IPS DF 6.9 (cell line): ENCODE measurements around the gene BTBD17.

Source experiments
- DNase-seq: peaks from one replicate; pipeline ENCODE4 v3.0.0-alpha.2; 2013; ENCODE audit warnings: low read depth, low spot score
- H3K27ac ChIP-seq: one replicate; pipeline ENCODE4 v1.5.1; 2013; ENCODE audit warnings: low read length, control low read depth
- H3K27me3 ChIP-seq: 2 replicates; pipeline ENCODE4 v1.6.1; 2013; ENCODE audit warnings: mild to moderate bottlenecking, low read length; ENCODE audit not compliant: control insufficient read depth, insufficient read depth
- H3K36me3 ChIP-seq: 2 replicates; pipeline ENCODE4 v1.6.1; 2013; ENCODE audit warnings: low read length; ENCODE audit not compliant: control insufficient read depth, insufficient read depth
- H3K4me1 ChIP-seq: 2 replicates; pipeline ENCODE4 v1.6.1; 2013; ENCODE audit warnings: low read length; ENCODE audit not compliant: control insufficient read depth, insufficient read depth
- H3K4me3 ChIP-seq: 2 replicates; pipeline ENCODE4 v1.5.1; 2013; ENCODE audit warnings: mild to moderate bottlenecking, low read length
- H3K9me3 ChIP-seq: 2 replicates; pipeline ENCODE4 v1.6.1; 2013; ENCODE audit warnings: low read length, inconsistent platforms; ENCODE audit not compliant: control insufficient read depth, insufficient read depth
- WGBS: extraction: QIAGEN DNeasy Blood & Tissue Kit; methylation state at CpG from one replicate; pipeline ENCODE4 v1.1.7; 2013; ENCODE audit warnings: mixed read lengths, missing lambda C conversion rate; ENCODE audit not compliant: insufficient read length, insufficient coverage; 5-methylcytosine and 5-hydroxymethylcytosine counted together

BTBD17 gene

DNA sequence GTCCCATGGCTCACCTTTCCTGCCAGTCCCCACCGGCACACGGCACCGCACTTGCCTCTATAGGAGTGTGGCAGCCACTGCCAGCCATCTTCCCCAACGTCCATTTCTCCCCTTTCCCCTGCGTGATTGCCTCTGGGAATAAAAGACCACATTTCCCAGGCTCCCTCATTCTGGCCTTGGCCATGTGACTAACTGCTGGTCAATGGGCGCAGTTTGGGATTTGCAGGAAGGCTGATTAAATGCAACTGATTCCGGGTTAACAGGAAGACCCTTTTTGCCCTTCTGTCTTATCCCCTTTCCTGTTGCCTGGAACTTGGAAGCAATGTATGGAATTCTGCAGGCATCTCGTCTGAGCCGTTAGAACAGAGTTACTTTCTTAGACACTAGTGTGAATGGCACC lies 3.0 kb downstream of the BTBD17 start:
- no peak for DNase-seq
- Histone ChIP-seq H3K4me3 (no peak overlapping the region), H3K36me3 (no peaks in the 10 kb centered on the region), H3K9me3 (no peaks in the 10 kb centered on the region), H3K4me1 (peaks cover 12% of the 10 kb centered on the region), H3K27me3 (peaks cover 35% of the 10 kb centered on the region; the same call in 1 of the 2 replicates), H3K27ac (no peak overlapping the region)
- no CpG with 5 or more reads among the region's 9 CpGs for WGBS

DNA sequence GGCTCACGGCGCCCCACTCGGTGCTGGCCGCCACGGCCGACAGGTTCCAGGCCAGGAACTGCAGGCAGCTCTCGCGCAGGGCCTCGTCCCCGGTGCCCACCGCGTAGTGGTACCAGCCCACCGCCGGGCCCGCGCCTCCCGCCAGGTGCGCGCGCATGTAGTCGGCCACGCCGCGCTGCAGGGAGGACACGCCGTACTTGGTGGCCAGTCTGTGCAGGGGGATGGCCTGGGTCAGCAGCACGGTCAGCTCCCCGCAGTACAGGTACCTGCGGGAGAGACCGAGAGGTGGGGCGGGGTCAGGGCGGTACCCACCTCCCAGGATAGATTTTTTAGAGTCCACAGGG lies 4.2 kb downstream of the BTBD17 start:
- peaks cover 43% of the 10 kb centered on the region for H3K27me3 ChIP-seq
- H3K27ac ChIP-seq: no peak overlapping the region
- peak overlapping the region; percentile 33; the same call in 1 of the 2 replicates for H3K4me3 ChIP-seq
- no CpG with 5 or more reads among the region's 32 CpGs for WGBS
- no peaks in the 10 kb centered on the region for H3K9me3 ChIP-seq
- H3K4me1 ChIP-seq: peaks cover 8% of the 10 kb centered on the region
- no peak for DNase-seq
- H3K36me3 ChIP-seq: no peaks in the 10 kb centered on the region

DNA sequence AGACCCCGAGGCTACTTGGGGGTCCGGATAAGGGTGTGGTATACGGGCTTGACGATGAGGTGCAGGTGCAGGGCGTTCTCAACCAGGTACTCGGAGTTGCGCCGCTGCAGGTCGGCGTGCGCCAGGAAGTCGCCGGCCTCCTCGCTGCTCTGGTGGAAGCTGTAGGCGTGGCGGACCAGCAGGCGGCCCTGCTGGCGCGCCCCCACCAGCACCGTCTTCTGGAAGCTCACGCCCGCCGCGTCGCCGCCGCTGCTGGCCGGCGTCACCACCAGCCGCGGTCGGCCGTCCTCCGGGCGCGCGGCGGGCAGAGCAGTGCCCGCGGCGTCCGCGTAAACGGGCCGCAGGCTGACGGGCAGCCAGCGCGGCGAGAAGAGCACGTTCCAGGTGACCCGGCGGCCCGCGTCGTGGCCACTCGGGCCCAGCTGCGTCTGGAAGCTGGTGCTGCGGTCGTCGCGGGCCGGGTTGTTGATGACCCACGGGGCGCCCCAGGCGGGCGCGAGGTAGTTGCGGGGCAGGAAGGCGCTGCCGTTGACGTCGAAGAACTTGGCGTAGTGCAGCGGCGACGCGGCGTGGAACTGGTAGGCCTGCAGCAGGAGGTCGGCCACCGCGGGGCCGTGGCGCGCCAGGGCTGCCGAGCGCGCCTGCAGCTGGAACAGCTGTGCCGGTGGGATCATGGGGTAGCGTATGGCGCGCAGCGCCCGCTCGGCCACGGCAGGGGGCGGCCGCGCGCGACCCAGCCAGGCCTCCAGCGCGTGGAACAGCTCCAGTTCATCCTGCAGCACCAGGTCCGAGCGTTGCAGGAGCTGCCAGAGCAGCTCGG lies 4.8 kb downstream of the BTBD17 start:
- no peak overlapping the region for H3K27ac ChIP-seq
- no peak for DNase-seq
- peaks cover 7% of the 10 kb centered on the region for H3K4me1 ChIP-seq
- H3K4me3 ChIP-seq: peak overlapping the region; percentile 33; the same call in 1 of the 2 replicates
- no CpG with 5 or more reads among the region's 105 CpGs for WGBS
- H3K27me3 ChIP-seq: peaks cover 49% of the 10 kb centered on the region
- H3K36me3 ChIP-seq: no peaks in the 10 kb centered on the region
- no peaks in the 10 kb centered on the region for H3K9me3 ChIP-seq

DNA sequence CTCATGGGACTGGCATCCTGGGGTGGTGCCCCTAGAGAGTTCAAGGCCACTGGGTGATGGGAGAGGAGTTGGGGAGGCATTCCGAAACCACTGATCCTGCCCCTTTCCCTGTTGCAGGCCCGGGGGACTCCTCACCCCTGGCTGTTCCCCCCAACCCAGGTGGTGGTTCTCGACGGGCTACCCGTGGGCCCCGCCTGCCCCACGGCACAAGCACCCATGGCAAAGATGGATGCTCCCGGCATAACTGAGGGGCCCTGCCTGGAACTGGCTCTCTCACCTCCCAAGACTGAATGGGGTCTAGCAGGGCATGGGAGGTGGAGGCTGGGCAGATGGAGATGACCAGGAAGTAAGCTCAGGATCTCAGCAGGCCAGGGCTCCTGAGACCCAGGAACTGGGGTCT lies 6.6 kb downstream of the BTBD17 start:
- Histone ChIP-seq H3K27me3 (peaks cover 54% of the 10 kb centered on the region), H3K4me1 (peaks cover 4% of the 10 kb centered on the region), H3K36me3 (no peaks in the 10 kb centered on the region), H3K27ac (no peak overlapping the region), H3K4me3 (no peak overlapping the region), H3K9me3 (no peaks in the 10 kb centered on the region)
- no CpG with 5 or more reads among the region's 8 CpGs for WGBS
- no peak for DNase-seq

DNA sequence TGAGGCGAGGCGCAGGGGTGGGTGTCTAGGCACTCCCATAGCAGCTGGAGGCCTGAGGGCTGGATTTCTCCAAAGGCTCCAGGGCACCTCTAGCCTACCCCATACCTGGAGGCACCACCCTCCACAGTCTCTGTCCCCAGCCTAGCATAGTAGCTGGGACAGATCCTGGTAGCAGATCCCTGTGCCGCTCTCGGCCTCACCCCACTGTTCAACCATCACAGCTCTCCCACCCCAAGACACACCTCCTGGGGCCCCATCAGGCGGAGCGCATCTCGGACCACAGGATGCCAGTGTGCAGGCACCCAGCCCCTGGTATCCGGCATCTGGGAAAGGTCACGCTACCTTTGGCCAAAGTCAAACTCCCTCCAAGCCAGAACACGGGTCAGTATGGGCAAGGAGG lies 7.1 kb downstream of the BTBD17 start:
- peaks cover 4% of the 10 kb centered on the region for H3K4me1 ChIP-seq
- H3K27me3 ChIP-seq: peaks cover 54% of the 10 kb centered on the region
- WGBS: no CpG with 5 or more reads among the region's 10 CpGs
- no peaks in the 10 kb centered on the region for H3K9me3 ChIP-seq
- H3K27ac ChIP-seq: no peak overlapping the region
- DNase-seq: no peak
- no peaks in the 10 kb centered on the region for H3K36me3 ChIP-seq
- H3K4me3 ChIP-seq: no peak overlapping the region

DNA sequence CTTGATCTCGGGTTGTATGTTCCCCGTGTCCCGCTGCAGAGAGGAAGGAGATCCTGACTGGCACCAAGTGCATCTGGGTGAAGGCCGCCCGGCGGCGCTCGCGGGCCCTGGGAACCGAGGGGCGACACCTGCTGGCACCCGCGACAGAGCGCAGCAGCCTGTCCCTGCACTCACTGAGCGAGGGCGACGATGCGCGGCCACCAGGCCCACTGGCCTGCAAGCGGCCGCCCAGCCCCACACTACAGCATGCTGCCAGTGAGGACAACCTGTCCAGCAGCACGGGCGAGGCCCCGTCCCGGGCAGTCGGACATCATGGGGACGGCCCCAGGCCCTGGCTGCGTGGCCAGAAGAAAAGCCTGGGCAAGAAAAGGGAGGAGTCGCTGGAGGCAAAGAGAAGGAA lies 7.5 kb downstream of the BTBD17 start:
- H3K4me1 ChIP-seq: peaks cover 4% of the 10 kb centered on the region
- no peaks in the 10 kb centered on the region for H3K36me3 ChIP-seq
- no CpG with 5 or more reads among the region's 29 CpGs for WGBS
- peaks cover 54% of the 10 kb centered on the region for H3K27me3 ChIP-seq
- H3K4me3 ChIP-seq: no peak overlapping the region
- H3K9me3 ChIP-seq: no peaks in the 10 kb centered on the region
- H3K27ac ChIP-seq: no peak overlapping the region
- DNase-seq: peak; percentile 55

DNA sequence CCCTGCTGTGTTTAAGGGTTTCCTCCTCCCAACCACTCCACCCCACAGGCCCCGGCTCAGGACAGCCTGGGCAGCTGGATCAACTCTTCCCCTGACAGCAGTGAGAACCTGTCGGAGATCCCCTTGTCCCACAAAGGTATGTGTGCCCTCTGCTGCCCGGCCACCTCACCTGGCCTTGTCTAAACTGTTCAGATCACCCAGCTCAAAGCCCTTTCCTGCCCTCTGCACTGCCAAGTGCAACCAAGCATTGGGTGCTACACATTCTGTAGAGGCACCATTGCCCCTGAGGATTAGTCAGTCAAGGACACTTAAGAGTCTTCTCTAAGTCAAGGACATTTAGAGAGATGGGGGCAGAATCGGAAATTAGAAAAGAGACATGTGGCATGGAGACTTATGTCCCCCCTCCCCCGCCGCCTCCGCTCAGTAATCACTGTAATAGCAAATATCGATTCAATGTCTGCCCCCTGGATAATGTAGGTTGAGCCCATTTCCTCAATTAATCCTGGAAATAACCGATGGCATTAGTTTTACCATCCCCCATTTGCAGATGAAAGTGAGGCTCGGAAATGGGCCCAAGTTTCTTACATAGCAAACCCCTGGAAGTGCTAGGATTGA lies 8.1 kb downstream of the BTBD17 start:
- H3K9me3 ChIP-seq: no peaks in the 10 kb centered on the region
- no peak overlapping the region for H3K4me3 ChIP-seq
- no CpG with 5 or more reads among the region's 10 CpGs for WGBS
- H3K36me3 ChIP-seq: no peaks in the 10 kb centered on the region
- H3K4me1 ChIP-seq: peaks cover 4% of the 10 kb centered on the region
- DNase-seq: no peak
- H3K27ac ChIP-seq: no peak overlapping the region
- H3K27me3 ChIP-seq: peaks cover 54% of the 10 kb centered on the region

DNA sequence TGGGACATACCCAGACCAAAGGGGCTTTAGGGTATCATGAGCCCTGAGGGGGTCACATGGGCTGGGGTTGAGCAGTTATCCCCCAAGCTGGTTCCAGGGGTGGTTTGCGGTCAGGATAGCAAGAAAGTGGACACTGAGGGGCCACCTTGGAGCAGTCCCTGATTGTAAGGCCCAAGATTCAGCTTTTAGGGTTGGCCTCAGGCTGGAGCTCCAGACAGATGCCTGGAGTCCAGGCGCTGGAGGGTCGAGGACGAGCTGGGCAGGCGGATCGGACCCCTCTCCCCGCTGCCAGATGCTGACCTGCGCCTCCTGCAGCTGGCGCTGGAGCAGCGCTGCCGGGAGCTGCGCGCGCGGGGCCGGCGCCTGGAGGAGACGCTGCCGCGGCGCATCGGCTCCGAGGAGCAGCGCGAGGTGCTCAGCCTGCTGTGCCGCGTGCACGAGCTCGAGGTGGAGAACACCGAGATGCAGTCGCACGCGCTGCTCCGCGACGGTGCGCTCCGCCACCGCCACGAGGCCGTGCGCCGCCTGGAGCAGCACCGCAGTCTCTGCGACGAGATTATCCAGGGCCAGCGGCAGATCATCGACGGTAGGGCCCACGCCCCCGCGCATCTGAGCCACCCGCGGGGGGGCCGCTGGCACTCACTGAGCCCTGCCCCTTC lies 10.0 kb downstream of the BTBD17 start:
- whole genome bisulfite sequencing: no CpG with 5 or more reads among the region's 55 CpGs
- Histone ChIP-seq H3K4me1 (0 out of 2 replicates have a peak, but pooled peaks cover 1% of the 10 kb centered on the region), H3K27me3 (peaks cover 42% of the 10 kb centered on the region), H3K27ac (no peak overlapping the region), H3K4me3 (no peak overlapping the region; the same call in 1 of the 2 replicates), H3K9me3 (no peaks in the 10 kb centered on the region), H3K36me3 (no peaks in the 10 kb centered on the region)
- DNase-seq: no peak

DNA sequence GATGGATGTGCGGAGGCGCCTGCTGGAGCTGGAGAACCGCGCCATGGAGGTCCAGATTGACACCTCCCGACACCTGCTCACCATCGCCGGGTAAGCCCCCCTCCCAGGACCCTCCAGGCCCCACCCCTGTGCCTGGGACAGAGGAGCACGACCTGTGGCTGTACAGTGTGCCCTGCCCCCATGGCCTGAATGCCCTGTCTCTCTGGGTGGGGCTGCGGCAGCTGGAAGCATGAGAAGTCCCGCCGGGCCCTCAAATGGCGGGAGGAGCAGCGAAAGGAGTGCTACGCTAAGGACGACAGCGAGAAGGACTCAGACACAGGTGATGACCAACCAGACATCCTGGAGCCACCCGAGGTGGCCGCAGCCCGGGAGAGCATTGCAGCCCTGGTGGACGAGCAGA lies 11.2 kb downstream of the BTBD17 start:
- Histone ChIP-seq H3K36me3 (no peaks in the 10 kb centered on the region), H3K4me1 (0 out of 2 replicates have a peak, but pooled peaks cover 1% of the 10 kb centered on the region), H3K27me3 (peaks cover 31% of the 10 kb centered on the region), H3K9me3 (no peaks in the 10 kb centered on the region), H3K4me3 (no peak overlapping the region), H3K27ac (no peak overlapping the region)
- WGBS: no CpG with 5 or more reads among the region's 20 CpGs
- no peak for DNase-seq

DNA sequence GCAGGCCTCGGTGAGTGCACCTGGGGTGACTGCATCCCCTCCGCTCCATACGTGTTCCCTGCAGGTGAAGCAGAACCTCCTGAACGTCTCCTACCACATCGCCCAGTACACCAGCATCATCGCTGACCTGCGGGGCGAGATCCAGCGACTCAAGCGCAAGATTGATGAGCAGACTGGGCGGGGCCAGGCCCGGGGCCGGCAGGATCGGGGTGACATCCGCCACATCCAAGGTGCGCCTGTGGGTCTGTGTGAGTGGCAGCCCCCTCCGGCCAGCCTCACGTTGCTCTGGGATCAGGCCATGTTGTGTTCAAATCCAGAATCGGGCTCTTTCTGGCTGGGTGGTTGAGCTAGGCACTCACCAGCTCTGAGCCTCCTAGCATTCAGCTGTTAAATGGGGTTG lies 12.5 kb downstream of the BTBD17 start:
- WGBS: no CpG with 5 or more reads among the region's 19 CpGs
- no peak for DNase-seq
- H3K36me3 ChIP-seq: no peaks in the 10 kb centered on the region
- H3K9me3 ChIP-seq: no peaks in the 10 kb centered on the region
- no peak overlapping the region for H3K27ac ChIP-seq
- peaks cover 18% of the 10 kb centered on the region for H3K27me3 ChIP-seq
- H3K4me1 ChIP-seq: 0 out of 2 replicates have a peak, but pooled peaks cover 1% of the 10 kb centered on the region
- no peak overlapping the region for H3K4me3 ChIP-seq
